GF-D8 (cell line): ENCODE results near the gene LAIR2.

Experiments used
- DNase-seq: peaks from one replicate; lab custom pipeline; 2025; lab: John Stamatoyannopoulos, UW

The LAIR2 gene

DNA sequence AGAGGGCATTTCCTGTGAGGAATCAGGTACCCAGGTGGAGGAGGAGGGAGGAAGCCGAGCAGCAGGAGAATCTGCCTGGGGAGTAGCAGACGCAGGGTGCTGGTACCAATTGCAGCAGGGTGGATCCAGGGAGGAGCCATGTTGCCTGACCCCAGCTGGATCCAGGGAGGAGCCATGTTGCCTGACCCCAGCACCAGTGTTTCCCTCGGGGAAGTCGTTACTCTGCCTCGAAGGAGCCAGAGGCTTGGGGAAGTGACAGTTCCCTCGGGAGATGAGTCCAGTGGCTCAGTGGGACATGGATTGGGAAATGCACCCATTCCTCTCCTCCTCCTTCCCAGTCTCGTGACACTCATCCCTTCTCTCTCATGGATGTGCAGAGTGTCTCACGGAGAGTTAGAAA is 31.5 kb downstream of the LAIR2 start:
- DNase-seq, result no peak

DNA sequence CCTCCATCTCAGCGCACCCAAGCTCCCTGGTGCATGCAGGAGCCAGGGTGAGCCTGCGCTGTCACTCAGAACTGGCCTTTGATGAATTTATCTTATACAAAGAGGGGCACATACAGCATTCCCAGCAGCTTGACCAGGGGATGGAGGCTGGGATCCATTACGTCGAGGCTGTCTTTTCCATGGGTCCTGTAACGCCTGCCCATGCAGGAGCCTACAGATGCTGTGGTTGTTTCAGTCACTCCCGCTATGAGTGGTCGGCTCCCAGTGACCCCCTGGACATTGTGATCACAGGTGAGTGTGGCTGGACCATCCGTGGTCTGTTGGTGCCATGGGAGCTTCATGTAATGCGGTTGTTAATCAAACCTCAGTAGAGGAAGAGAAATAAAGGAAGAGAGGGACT is 33.0 kb downstream of the LAIR2 start:
- DNase-seq, result no peak

DNA sequence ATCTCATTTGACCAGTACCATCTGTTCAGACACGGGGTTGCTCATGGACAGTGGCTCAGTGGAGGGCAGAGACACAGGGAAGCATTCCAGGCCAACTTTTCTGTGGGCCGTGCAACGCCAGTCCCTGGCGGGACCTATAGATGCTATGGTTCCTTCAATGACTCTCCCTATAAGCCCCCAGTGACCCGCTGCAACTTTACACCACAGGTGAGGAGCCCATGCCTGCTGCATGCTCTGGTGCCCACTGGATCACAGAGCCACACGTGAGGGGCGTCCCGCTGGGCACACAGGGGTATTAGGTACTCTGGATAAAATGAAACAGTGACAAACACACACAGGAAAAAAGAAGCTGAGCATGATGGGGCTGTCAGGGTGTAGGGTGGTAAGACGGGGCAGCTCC is 34.3 kb downstream of the LAIR2 start:
- no peak for DNase-seq

DNA sequence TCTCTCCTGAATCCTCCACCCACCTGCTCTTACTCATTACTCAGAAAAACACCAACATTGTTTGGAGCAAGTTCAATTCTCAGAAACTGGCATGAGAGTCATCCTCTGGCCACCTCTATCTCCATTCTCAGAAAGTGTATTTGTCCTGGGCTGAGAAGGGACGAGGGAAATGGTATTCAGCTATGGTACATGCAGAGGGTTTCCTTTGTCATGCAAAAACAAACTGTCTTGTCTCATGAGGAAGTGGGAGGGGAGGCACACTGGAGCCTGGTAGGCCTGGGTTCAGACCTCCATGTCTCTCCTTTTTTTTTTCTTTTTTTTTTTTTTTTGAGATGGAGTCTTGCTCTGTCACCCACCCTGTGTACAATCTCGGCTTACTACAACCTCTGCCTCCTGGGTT is 39.1 kb downstream of the LAIR2 start:
- no peak for DNase-seq

DNA sequence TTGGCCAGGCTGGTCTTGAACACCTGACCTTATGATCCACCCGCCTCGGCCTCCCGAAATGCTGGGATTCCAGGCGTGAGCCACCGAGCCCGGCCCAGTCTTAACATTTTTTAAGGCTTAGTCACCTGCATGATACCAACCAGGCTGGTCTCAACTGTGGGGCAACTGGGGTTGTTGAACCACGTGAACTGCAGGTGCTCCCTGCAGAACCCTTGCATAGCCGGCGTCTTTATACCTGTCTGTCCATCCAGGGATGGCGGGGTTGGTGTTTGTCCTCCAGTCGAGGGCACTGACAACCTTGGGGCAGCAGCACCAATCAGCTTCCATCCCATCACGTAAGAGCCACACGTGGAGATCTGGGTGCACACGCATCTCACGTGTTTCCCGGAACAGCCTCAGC is 46.2 kb downstream of the LAIR2 start:
- DNase-seq, result no peak

DNA sequence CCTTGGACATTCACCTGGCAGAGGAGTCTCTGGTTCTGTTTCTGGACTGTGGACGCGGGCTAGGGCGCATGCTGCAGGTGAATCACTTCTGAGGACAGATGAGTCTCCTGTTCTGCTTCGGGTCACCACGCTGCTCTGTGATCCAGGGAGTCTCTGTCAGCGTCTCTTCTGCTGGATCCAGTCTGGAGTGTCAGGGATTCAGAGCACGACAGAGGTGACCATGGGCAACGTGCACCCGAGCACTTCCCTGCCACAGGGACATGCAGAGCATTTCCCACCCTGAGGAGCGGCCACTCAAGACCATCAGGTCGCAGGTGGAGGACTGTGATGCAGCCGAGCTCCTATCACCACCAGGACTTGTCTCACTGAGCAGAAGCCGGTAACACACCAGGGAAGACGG is 46.6 kb downstream of the LAIR2 start:
- no peak for DNase-seq

DNA sequence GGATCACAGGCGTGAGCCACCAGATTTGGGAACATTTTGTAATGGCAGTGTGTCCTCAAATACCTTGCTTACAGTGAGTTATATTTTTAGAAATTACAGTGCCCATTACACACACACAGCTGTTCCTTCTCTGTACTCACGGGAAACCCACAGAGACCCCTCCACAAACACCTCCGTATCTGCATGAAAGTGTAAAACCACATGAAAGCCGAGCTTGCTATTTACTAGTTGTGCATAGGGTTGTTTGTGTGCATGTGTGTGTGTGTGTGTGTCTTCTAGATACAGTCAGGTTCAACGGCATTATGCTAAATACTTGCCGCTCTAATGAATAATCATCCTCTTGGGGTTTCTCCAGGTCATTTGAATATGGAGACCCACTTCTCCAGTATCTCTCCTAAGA is 48.7 kb downstream of the LAIR2 start:
- DNase-seq, result no peak

DNA sequence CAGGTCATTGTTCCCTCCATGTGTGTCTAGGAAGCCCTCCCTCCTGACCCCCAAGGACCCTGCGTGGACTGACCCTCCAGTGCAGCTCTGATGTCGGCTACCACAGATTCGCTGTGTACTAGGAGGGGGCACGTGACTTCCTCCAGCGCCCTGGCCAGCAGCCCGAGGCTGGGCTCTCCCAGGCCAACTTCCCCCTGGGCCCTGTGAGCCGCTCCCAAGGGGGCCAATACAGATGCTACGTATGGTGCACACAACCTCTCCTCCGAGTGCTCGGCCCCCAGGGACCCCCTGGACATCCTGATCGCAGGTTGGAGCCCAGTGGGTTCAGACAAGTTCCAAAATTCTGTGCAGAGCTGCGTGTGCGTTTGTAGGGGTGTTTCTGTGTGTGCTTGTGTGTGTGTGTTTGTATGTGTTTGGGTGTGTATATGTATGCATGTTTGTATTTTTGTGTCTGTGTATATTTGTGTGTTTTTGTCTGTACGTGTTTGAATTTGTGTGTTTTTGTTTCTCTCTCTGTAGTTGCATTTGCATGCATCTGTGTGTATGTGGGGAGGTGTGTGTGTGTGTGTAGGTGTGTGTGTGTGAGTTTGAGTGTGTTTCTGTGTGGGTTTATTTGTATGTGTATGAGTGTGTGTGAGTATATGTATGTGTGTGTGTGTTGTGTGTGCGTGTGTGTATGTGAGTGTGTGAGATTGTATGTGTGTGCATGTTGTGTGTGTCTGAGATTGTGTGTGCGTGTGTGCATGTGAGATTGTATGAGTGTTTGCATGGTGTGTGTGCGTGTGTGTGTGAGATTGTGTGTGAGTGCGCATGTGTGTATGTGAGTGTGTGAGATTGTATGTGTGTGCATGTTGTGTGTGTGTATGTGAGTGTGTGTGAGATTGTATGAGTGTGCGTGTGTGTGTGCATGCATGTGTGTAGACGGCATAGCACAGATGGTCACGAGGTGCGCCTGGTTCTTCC is 49.6 kb downstream of the LAIR2 start:
- peak; percentile 7 for DNase-seq

DNA sequence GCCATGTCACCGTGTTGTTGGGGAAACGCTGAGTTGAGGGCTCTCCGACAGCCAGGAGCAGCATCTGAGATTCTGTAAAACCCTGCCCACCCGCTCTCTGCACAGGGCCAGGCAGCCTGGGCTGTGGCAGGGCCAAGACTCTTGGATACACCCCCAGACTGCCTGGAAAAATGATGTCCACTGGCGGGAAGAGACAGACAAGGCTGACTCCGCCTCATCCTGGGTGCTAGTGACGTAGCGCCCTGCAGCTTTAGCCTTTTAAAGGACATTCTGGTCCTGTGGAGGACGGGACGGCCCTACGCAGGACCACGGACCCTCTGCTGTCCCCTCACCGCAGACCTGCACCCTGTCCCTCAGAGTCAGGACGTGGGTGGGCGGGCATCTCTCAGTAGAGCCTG is 50.3 kb downstream of the LAIR2 start:
- DNase-seq, result no peak

DNA sequence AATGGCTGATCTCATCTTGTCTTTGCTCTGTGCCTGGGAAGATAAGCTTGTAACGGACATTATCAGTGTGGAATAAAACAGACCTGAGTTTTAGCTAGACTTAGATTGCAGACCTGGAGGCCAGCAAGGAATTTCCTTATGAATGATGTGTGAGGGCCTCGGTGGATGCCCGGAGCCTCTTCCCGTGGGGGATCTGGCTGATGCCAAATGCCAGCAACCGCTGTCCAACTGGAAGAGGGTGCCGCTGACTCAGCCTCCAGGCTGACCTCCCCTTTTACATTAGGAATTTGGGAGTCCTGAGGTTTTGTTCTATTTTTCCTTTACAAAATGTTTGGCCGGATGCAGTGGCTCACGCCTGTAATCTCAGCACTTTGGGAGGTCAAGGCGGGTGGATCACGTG is 51.4 kb downstream of the LAIR2 start:
- no peak for DNase-seq

DNA sequence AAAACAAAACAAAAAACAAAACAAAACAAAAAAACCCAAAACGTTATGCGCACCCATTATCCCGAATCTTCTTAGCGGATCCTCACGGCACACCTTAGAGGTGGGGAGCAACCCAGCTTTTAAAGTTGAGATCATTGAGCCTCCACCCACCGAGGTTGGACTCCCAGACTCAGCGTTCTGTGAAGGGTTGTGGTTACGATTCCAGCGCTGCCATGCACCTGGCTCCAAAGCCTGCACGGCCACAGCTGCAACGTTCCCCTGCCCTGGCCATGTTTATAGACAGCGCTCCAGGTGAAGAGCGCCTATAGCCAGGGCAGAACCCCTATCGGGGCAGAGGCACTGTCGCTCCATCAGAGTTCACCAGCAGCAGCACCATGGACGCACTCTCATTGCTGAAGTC is 52.3 kb downstream of the LAIR2 start:
- no peak for DNase-seq

DNA sequence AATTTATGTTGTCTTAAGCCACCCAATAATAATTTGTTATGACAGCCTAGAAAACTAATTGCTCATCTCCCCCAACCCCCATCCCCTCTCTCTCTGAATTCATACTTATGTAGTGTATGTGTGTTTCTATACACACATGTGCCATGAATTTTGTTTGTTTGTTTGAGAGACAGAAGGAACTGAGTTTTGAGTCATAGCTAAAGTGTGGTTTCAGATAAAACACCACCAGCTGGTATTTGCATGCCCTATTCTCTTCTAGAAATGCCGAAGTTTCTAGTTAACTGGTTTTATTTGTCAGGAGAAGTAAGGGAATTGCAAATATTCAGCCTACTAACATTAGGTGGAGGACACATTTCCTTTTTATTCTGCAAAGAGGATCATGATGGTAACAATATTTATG is 53.6 kb downstream of the LAIR2 start:
- no peak for DNase-seq

DNA sequence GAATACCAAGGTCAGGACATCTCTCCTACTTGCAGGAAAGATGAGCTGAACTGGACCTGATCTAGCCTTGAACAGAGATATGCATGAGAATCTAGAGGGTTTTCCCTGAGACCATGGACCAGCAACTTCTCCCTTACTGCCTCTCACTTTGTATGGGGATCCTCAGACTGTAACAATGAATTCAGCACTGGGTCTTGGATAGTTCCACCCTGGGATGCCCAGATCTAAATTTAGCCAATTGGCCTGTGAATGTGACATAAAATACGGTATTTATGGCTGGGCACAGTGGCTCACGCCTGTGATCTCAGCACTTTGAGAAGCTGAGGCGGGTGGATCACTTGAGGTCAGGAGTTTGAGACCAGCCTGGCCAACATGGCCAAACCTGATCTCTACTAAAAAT is 55.7 kb downstream of the LAIR2 start:
- no peak for DNase-seq
